Pancreas (tissue), 10 donors: ENCODE data around the gene ESR1. TPM values are rescaled to one million over a fixed set of nuclear protein-coding genes. Genes with fewer than 3 reads are reported as not detected.

ENCODE experiments used
- ATAC-seq, 4 donors: fragments of 200-7000 bp; cut with Tn5 transposase; one replicate each; pipeline versions ENCODE4 v1.8.0 to v1.9.1; 2020; ENCODE audit warnings: mild to moderate bottlenecking in 4 of 4, moderate library complexity in 4 of 4
- DNase-seq, 6 donors: peaks; one replicate each; pipeline ENCODE4 v3.0.0-alpha.2; 2020
- FAIRE-seq: peaks from 2 replicates; lab custom pipeline; 2012; peaks lifted over from hg19 to GRCh38; lab: Jason Lieb, UNC
- H3K27ac ChIP-seq, 4 donors: fragments of 200-600 bp; sonication (generic); 1 replicate in 3 of 4; 2 replicates in 1 of 4; pipeline versions ENCODE4 v1.5.0 to v1.8.0; 2020
- H3K27me3 ChIP-seq, 4 donors: fragments of 200-600 bp; one replicate each; pipeline ENCODE4 v1.8.0; 2021
- H3K36me3 ChIP-seq, 3 donors: fragments of 200-600 bp; sonication (generic) in 1 of 3; one replicate each; pipeline versions ENCODE4 v1.5.0 to v1.8.0; 2020 to 2021
- H3K4me1 ChIP-seq, 3 donors: fragments of 200-600 bp; one replicate each; pipeline ENCODE4 v1.8.0; 2021
- H3K4me3 ChIP-seq, 4 donors: fragments of 200-600 bp; sonication (generic) in 2 of 4; one replicate each; pipeline versions ENCODE4 v1.5.0 to v1.8.0; 2020 to 2021
- H3K9me3 ChIP-seq, 4 donors: fragments of 200-600 bp; one replicate each; pipeline ENCODE4 v1.8.0; 2021
- CTCF ChIP-seq, 4 donors: fragments of 200-600 bp; sonication (generic) in 3 of 4; IDR thresholded peaks; one replicate each; pipeline versions ENCODE4 v1.5.0 to v1.8.0; 2021; ENCODE audit warnings: antibody characterized with exemption in 4 of 4
- WGBS, 2 donors: extraction: QIAGEN DNeasy Blood & Tissue Kit; methylation state at CpG; one replicate each; pipeline ENCODE4 v1.1.7; 2013; 5-methylcytosine and 5-hydroxymethylcytosine counted together
- intact Hi-C, 3 donors: fragments of 100-400 bp; cut with DNase I; formaldehyde crosslinking; loops; one replicate each; pipeline versions ENCODE4 v1.11.1 to v1.14.2; 2022
- polyA plus RNA-seq, 2 donors: library from polyadenylated mRNA; stranded (reverse); fragments of 200-250 nt; gene quantifications; one replicate each; pipeline ENCODE4 v1.2.3, GENCODE V29; 2013
- total RNA-seq, 6 donors: library from RNA; stranded (reverse); fragmentation: NEBNext Ultra II Directional in 4 of 6; extraction: Animal tissue kit (Norgen Biotek cat#: 25700) in 4 of 6; gene quantifications; one replicate each; pipeline versions ENCODE4 v1.2.1 to v1.2.4, GENCODE V29; 2021 to 2023
- donor health status: healthy with polysubstance abuse.
- donor health status: DM: no; HTN: no; CAD: no; lungs with moderate emphysema.
- donor health status: DM: no; HTN: no; CAD: no.
- donor health status: control.
- donor health status: control.
- donor health status: Bipolar disorder and iron deficiency.
- donor health status: DM: yes; HTN: yes; CAD: no.
- donor health status: DM: no; HTN: no; CAD: no.
- donor health status: DM: no; HTN: no; CAD: no.
- donor health status: DM: yes; HTN: yes; CAD: no.

The ESR1 gene
- total and polyA plus RNA-seq, 8 donors: 0.19 to 1.0 (median 0.41) TPM

- intact Hi-C loops: no loop called here
- peak overlapping the region in 1 of 4 donors; percentile 13 for H3K4me3 ChIP-seq
- peak overlapping the region in 2 of 4 donors; percentile 15 to 46 for H3K27ac ChIP-seq
- FAIRE-seq (no peak), DNase-seq (no peak), ATAC-seq (peak; percentile 55 to 86 (median 80))
- H3K4me1 ChIP-seq: no peaks in the 10 kb centered on the region
- 81 to 82% methylated on average over 13 of the region's 13 CpGs for WGBS, 2 donors
- peaks cover 0 to 26% (median 4%) of the 10 kb centered on the region in 3 donors for H3K36me3 ChIP-seq
- H3K27me3 ChIP-seq: no peaks in the 10 kb centered on the region
- TF ChIP-seq CTCF (IDR thresholded peaks at IDR 0.05): no peak
- H3K9me3 ChIP-seq: no peaks in the 10 kb centered on the region
Observed at GRCh38 chr6:152170702-152171667, 363.5 kb downstream of the ESR1 start.

GRCh38 chr6:152173321-152173720, 365.8 kb downstream of the ESR1 start:
- Histone ChIP-seq H3K27me3 (no peaks in the 10 kb centered on the region), H3K4me3 (no peak overlapping the region), H3K9me3 (no peaks in the 10 kb centered on the region), H3K36me3 (peaks cover 0 to 30% (median 4%) of the 10 kb centered on the region in 3 donors), H3K27ac (no peak overlapping the region), H3K4me1 (no peaks in the 10 kb centered on the region)
- no peak for DNase-seq
- WGBS, 2 donors: 93 to 95% methylated on average over 4 of the region's 4 CpGs
- TF ChIP-seq CTCF (IDR thresholded peaks at IDR 0.05): no peak
- intact Hi-C loops: no loop called here
- FAIRE-seq: no peak
- ATAC-seq: no peak

GRCh38 chr6:152173957-152174356, 366.5 kb downstream of the ESR1 start:
- Histone ChIP-seq H3K27me3 (no peaks in the 10 kb centered on the region), H3K4me3 (no peak overlapping the region), H3K36me3 (peaks cover 0 to 30% (median 4%) of the 10 kb centered on the region in 3 donors), H3K9me3 (no peaks in the 10 kb centered on the region), H3K4me1 (no peaks in the 10 kb centered on the region), H3K27ac (no peak overlapping the region)
- WGBS, 2 donors: 77 to 78% methylated on average over 2 of the region's 2 CpGs
- intact Hi-C loops: no loop called here
- no peak for TF ChIP-seq CTCF (IDR thresholded peaks at IDR 0.05)
- ATAC-seq (no peak), DNase-seq (no peak), FAIRE-seq (no peak)

GRCh38 chr6:152176268-152176667, 368.8 kb downstream of the ESR1 start:
- H3K9me3 ChIP-seq: no peaks in the 10 kb centered on the region
- 77 to 82% methylated on average over 4 of the region's 4 CpGs for WGBS, 2 donors
- intact Hi-C loops: no loop called here
- no peak for TF ChIP-seq CTCF (IDR thresholded peaks at IDR 0.05)
- ATAC-seq (no peak), DNase-seq (no peak), FAIRE-seq (no peak)
- H3K36me3 ChIP-seq: peaks cover 0 to 30% (median 4%) of the 10 kb centered on the region in 3 donors
- H3K27ac ChIP-seq: no peak overlapping the region
- H3K4me1 ChIP-seq: no peaks in the 10 kb centered on the region
- no peak overlapping the region for H3K4me3 ChIP-seq
- H3K27me3 ChIP-seq: no peaks in the 10 kb centered on the region
